PFSK-1 (cell line): ENCODE results near the gene ATP13A2.

Experiments
- POLR2AphosphoS5 ChIP-seq: IDR thresholded peaks from 2 replicates; pipeline ENCODE4 v1.6.1; 2012; ENCODE audit warnings: low read depth, mild to moderate bottlenecking, control low read depth, low read length, moderate library complexity
- TAF1 ChIP-seq: IDR thresholded peaks from 2 replicates; pipeline ENCODE4 v1.6.1; 2012; ENCODE audit warnings: low read length, control low read depth, borderline replicate concordance; ENCODE audit not compliant: insufficient read depth
- TF ChIP-seq, protein P1 (sequence below), 2 experiments: IDR thresholded peaks; 2 replicates each; pipeline versions ENCODE4 v1.6.1 to v1.8.0; 2011 to 2012; ENCODE audit warnings: low read depth in 2 of 2, low read length in 2 of 2, control low read depth in 1 of 2, inconsistent platforms in 1 of 2, mild to moderate bottlenecking in 1 of 2, moderate library complexity in 1 of 2; ENCODE audit not compliant: insufficient read depth in 1 of 2

DNA sequence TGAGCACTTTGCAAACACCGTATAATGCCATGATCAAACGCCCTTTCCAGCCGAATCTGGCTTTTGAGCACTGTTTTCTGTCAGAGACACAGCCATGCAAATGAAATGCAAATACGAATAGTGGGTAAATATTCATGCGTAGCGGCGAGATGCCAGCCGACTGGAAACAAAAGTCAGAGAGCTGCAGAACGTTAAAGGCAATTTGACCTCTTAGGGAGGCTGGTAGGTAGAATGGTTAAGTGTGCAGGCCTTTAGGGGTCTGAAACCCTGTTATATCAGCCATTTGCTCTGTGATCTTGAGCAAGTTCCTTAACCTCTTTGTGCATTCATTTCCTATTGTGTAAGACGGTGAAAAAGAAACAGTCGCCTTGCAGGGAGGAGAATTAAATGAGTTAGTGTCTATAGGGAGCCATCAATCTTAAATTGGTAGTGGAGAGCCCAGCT lies 48.6 kb upstream of the ATP13A2 start:
- TF ChIP-seq TAF1 (no peak), POLR2AphosphoS5 (no peak)
- TF ChIP-seq, protein P1, sequence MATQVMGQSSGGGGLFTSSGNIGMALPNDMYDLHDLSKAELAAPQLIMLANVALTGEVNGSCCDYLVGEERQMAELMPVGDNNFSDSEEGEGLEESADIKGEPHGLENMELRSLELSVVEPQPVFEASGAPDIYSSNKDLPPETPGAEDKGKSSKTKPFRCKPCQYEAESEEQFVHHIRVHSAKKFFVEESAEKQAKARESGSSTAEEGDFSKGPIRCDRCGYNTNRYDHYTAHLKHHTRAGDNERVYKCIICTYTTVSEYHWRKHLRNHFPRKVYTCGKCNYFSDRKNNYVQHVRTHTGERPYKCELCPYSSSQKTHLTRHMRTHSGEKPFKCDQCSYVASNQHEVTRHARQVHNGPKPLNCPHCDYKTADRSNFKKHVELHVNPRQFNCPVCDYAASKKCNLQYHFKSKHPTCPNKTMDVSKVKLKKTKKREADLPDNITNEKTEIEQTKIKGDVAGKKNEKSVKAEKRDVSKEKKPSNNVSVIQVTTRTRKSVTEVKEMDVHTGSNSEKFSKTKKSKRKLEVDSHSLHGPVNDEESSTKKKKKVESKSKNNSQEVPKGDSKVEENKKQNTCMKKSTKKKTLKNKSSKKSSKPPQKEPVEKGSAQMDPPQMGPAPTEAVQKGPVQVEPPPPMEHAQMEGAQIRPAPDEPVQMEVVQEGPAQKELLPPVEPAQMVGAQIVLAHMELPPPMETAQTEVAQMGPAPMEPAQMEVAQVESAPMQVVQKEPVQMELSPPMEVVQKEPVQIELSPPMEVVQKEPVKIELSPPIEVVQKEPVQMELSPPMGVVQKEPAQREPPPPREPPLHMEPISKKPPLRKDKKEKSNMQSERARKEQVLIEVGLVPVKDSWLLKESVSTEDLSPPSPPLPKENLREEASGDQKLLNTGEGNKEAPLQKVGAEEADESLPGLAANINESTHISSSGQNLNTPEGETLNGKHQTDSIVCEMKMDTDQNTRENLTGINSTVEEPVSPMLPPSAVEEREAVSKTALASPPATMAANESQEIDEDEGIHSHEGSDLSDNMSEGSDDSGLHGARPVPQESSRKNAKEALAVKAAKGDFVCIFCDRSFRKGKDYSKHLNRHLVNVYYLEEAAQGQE (IDR thresholded peaks at IDR 0.05; ENCODE audit: insufficient read depth in 1 of 2, low read depth in 2 of 2, low read length in 2 of 2): no peak
